GM21576 (cell line): Measurements from ENCODE around the gene CDH4.

Experiments
- ATAC-seq: cut with Tn5 transposase; IDR thresholded peaks from one replicate; pipeline ENCODE4 v1.9.1; 2021; ENCODE audit warnings: mild to moderate bottlenecking, moderate library complexity; ENCODE audit not compliant: unreplicated experiment

The CDH4 gene

GRCh38 chr20:61767761-61768494, 515.9 kb downstream of the CDH4 start:
- ATAC-seq = no peak

GRCh38 chr20:61768571-61769285, 516.7 kb downstream of the CDH4 start:
- ATAC-seq = no peak

GRCh38 chr20:61769286-61769832, 517.3 kb downstream of the CDH4 start:
- ATAC-seq = no peak

GRCh38 chr20:61770113-61770585, 518.1 kb downstream of the CDH4 start:
- no peak for ATAC-seq

GRCh38 chr20:61771805-61772350, 519.8 kb downstream of the CDH4 start:
- no peak for ATAC-seq

- ATAC-seq = no peak
Measured at GRCh38 chr20:61772828-61773631, 521.0 kb downstream of the CDH4 start.

- no peak for ATAC-seq
Measured at GRCh38 chr20:61773926-61774587, 522.0 kb downstream of the CDH4 start.

- ATAC-seq = no peak
Measured at GRCh38 chr20:61775423-61775822, 523.4 kb downstream of the CDH4 start.

GRCh38 chr20:61776491-61777075, 524.5 kb downstream of the CDH4 start:
- no peak for ATAC-seq

- no peak for ATAC-seq
Measured at GRCh38 chr20:61777773-61778494, 525.9 kb downstream of the CDH4 start.

GRCh38 chr20:61778495-61778863, 526.4 kb downstream of the CDH4 start:
- ATAC-seq = no peak

- no peak for ATAC-seq
Measured at GRCh38 chr20:61779176-61779965, 527.3 kb downstream of the CDH4 start.

- ATAC-seq = no peak
Measured at GRCh38 chr20:61780066-61780465, 528.0 kb downstream of the CDH4 start.

GRCh38 chr20:61784801-61785566, 532.9 kb downstream of the CDH4 start:
- no peak for ATAC-seq

- ATAC-seq = no peak
Measured at GRCh38 chr20:61785567-61785816, 533.4 kb downstream of the CDH4 start.

GRCh38 chr20:61786230-61786629, 534.2 kb downstream of the CDH4 start:
- no peak for ATAC-seq

- no peak for ATAC-seq
Measured at GRCh38 chr20:61788343-61788742, 536.3 kb downstream of the CDH4 start.

GRCh38 chr20:61789329-61789728, 537.3 kb downstream of the CDH4 start:
- no peak for ATAC-seq
